ENCODE measurements around the gene CBARP. TPM values are rescaled to one million over a fixed set of nuclear protein-coding genes. Genes with fewer than 3 reads are reported as not detected.

CBARP gene
- total and polyA plus RNA-seq, 2 donors from 2014 or later = 1.0 to 1.1 TPM

DNA sequence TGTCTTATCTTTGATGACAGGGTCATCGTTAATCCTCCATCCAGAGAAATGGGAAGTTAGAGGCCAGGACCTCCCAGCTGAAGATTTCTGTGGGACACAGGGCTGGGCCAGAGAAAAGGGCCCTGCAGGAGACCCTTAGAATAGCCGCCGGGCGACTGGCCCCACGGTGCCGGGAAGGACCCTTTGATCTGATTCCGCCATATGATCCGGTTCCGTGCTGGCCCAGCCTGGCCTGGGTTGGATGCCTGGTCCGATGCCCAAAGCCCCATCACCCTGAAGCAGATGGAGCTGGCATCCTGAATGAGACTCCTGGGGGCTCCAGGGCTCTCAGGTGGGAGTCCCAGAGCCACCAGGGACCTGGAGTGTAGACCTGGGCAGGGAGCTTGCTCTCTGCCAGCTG lies 38.3 kb downstream of the CBARP start:
- H3K4me3 ChIP-seq (ENCODE audit: low read length in 3 of 3) = no peak overlapping the region
- H3K9me3 ChIP-seq (ENCODE audit: control insufficient read depth in 2 of 3, insufficient read depth in 1 of 3, low read length in 3 of 3) = no peaks in the 10 kb centered on the region
- no peak overlapping the region for H3K27ac ChIP-seq (ENCODE audit: low read depth in 2 of 2, low read length in 2 of 2)
- H3K4me1 ChIP-seq (ENCODE audit: control insufficient read depth in 2 of 3, insufficient read depth in 2 of 3, low read depth in 1 of 3, low read length in 3 of 3) = peaks cover 0 to 3% (median 3%) of the 10 kb centered on the region in 3 donors
- H3K27me3 ChIP-seq (ENCODE audit: control insufficient read depth, insufficient read depth, low read length) = no peaks in the 10 kb centered on the region
- no peaks in the 10 kb centered on the region for H3K36me3 ChIP-seq (ENCODE audit: control insufficient read depth in 2 of 3, insufficient read depth in 3 of 3, low read length in 3 of 3)
- intact Hi-C loops (cut with DNase I) = no loop called here
- TF ChIP-seq CTCF (IDR thresholded peaks at IDR 0.05; ENCODE audit: borderline replicate concordance, extremely low read depth, insufficient read depth) = no peak
- FAIRE-seq (no peak), DNase-seq (no peak)
- H3K9ac ChIP-seq (ENCODE audit: low read length in 3 of 3) = no peak overlapping the region

DNA sequence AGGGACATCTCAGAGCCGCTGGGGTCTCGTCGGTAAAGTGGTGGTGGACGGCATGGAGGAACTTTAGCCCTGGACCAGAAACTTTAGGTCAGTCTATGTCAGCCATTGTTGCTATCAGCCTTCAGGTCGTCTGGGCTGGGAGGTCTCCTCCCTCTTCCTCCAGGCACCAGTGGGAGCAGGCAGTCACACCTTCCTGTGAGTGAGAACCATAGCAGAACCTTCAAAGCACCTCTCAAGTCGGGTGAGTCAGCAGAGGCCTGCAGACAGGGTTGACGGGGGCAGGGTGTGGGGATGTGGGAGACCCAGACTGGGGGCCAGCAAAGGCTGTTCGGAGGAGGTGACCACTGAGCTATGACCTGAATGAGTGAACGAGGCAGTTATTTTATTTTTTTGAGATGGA lies 48.4 kb downstream of the CBARP start:
- Histone ChIP-seq H3K4me3 (ENCODE audit: low read length in 3 of 3) (no peak overlapping the region), H3K27me3 (ENCODE audit: control insufficient read depth, insufficient read depth, low read length) (no peaks in the 10 kb centered on the region), H3K4me1 (ENCODE audit: control insufficient read depth in 2 of 3, insufficient read depth in 2 of 3, low read depth in 1 of 3, low read length in 3 of 3) (no peaks in the 10 kb centered on the region), H3K27ac (ENCODE audit: low read depth in 2 of 2, low read length in 2 of 2) (no peak overlapping the region), H3K9me3 (ENCODE audit: control insufficient read depth in 2 of 3, insufficient read depth in 1 of 3, low read length in 3 of 3) (no peaks in the 10 kb centered on the region), H3K9ac (ENCODE audit: low read length in 3 of 3) (no peak overlapping the region), H3K36me3 (ENCODE audit: control insufficient read depth in 2 of 3, insufficient read depth in 3 of 3, low read length in 3 of 3) (no peaks in the 10 kb centered on the region)
- TF ChIP-seq CTCF (IDR thresholded peaks at IDR 0.05; ENCODE audit: borderline replicate concordance, extremely low read depth, insufficient read depth) = no peak
- intact Hi-C loops (cut with DNase I) = loop anchor here (10.0 kb wide), 1 partner anchor 65 kb away; no protein-coding TSS in a partner anchor
- DNase-seq = peak in 2 of 5 donors; percentile 30 to 84
- no peak for FAIRE-seq

- intact Hi-C loops (cut with DNase I) = loop anchor here (10.0 kb wide), 1 partner anchor 59 kb away; no protein-coding TSS in a partner anchor
- H3K4me1 ChIP-seq (ENCODE audit: control insufficient read depth in 2 of 3, insufficient read depth in 2 of 3, low read depth in 1 of 3, low read length in 3 of 3) = peaks cover 0 to 13% (median 0%) of the 10 kb centered on the region in 3 donors
- H3K36me3 ChIP-seq (ENCODE audit: control insufficient read depth in 2 of 3, insufficient read depth in 3 of 3, low read length in 3 of 3) = no peaks in the 10 kb centered on the region
- peak in 3 of 5 donors; percentile 43 to 92 (median 45) for DNase-seq
- H3K27ac ChIP-seq (ENCODE audit: low read depth in 2 of 2, low read length in 2 of 2) = peak overlapping the region; percentile 85 to 87
- no peak overlapping the region for H3K9ac ChIP-seq (ENCODE audit: low read length in 3 of 3)
- TF ChIP-seq CTCF (IDR thresholded peaks at IDR 0.05; ENCODE audit: borderline replicate concordance, extremely low read depth, insufficient read depth) = no peak
- no peaks in the 10 kb centered on the region for H3K9me3 ChIP-seq (ENCODE audit: control insufficient read depth in 2 of 3, insufficient read depth in 1 of 3, low read length in 3 of 3)
- H3K27me3 ChIP-seq (ENCODE audit: control insufficient read depth, insufficient read depth, low read length) = no peaks in the 10 kb centered on the region
- H3K4me3 ChIP-seq (ENCODE audit: low read length in 3 of 3) = no peak overlapping the region
- FAIRE-seq = no peak
Observed at GRCh38 chr19:1183543-1184172, 54.1 kb downstream of the CBARP start.

All from kidney (tissue), 14 donors.